Mesothelial cell of epicardium (in vitro differentiated cells): ENCODE results near the gene GPC3. TPM values are rescaled to one million over a fixed set of nuclear protein-coding genes. Genes with fewer than 3 reads are reported as not detected.

Source experiments
- DNase-seq, 2 experiments: peaks; one replicate each; pipeline ENCODE4 v3.0.0; 2021; ENCODE audit warnings: low spot score in 2 of 2; ENCODE audit not compliant: unreplicated experiment in 2 of 2
- H3K27ac Mint-ChIP-seq: 2 replicates; pipeline ENCODE4 v1.8.0; 2021; ENCODE audit warnings: mixed read lengths
- H3K27me3 Mint-ChIP-seq: 2 replicates; pipeline ENCODE4 v1.8.0; 2021; ENCODE audit warnings: low read depth, mixed read lengths
- H3K36me3 Mint-ChIP-seq: 2 replicates; pipeline ENCODE4 v1.8.0; 2021; ENCODE audit warnings: mixed read lengths
- H3K4me1 Mint-ChIP-seq: 2 replicates; pipeline ENCODE4 v1.8.0; 2021; ENCODE audit warnings: mixed read lengths
- H3K4me3 Mint-ChIP-seq: 2 replicates; pipeline ENCODE4 v1.8.0; 2021; ENCODE audit warnings: mild to moderate bottlenecking, moderate library complexity, mixed read lengths
- H3K9me3 Mint-ChIP-seq: 2 replicates; pipeline ENCODE4 v1.8.0; 2021; ENCODE audit warnings: mixed read lengths
- total RNA-seq: library from RNA; stranded (reverse); gene quantifications from 3 replicates; pipeline ENCODE4 v1.2.1, GENCODE V29; 2021
- TF ChIP-seq, protein P1 (sequence below): fragments of 200-600 bp; sonication (generic); IDR thresholded peaks from one replicate; pipeline ENCODE4 v1.5.0; 2021; ENCODE audit warnings: antibody characterized with exemption; ENCODE audit not compliant: unreplicated experiment

Gene GPC3
- total RNA-seq, 1 donor from 2014 or later = 864 TPM

DNA sequence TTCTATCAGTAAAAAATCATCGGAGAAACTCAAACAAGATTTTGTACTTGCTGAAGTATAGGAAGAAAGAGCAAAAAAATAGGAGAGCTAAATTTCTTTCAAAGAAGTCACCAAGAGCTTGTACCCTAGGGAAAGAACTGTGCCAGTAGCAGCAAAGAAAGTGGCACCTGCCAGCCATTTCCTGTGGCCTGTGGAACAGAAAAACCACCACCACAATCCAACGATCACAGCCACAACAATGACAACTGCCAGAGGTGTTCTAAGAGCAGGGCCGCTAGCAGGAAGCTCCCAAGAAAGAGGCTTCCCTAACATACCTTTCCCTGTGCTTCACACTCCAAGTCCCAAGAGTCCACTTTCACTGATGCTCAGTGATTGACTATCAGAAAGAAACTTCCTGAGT lies 304.0 kb downstream of the GPC3 start:
- H3K4me3 Mint-ChIP-seq = no peak overlapping the region
- no peak overlapping the region for H3K27ac Mint-ChIP-seq
- TF ChIP-seq, protein P1, sequence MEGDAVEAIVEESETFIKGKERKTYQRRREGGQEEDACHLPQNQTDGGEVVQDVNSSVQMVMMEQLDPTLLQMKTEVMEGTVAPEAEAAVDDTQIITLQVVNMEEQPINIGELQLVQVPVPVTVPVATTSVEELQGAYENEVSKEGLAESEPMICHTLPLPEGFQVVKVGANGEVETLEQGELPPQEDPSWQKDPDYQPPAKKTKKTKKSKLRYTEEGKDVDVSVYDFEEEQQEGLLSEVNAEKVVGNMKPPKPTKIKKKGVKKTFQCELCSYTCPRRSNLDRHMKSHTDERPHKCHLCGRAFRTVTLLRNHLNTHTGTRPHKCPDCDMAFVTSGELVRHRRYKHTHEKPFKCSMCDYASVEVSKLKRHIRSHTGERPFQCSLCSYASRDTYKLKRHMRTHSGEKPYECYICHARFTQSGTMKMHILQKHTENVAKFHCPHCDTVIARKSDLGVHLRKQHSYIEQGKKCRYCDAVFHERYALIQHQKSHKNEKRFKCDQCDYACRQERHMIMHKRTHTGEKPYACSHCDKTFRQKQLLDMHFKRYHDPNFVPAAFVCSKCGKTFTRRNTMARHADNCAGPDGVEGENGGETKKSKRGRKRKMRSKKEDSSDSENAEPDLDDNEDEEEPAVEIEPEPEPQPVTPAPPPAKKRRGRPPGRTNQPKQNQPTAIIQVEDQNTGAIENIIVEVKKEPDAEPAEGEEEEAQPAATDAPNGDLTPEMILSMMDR = no peak
- DNase-seq = no peak
- H3K36me3 Mint-ChIP-seq = peaks cover 11% of the 10 kb centered on the region
- no peaks in the 10 kb centered on the region for H3K27me3 Mint-ChIP-seq
- H3K9me3 Mint-ChIP-seq = no peaks in the 10 kb centered on the region
- H3K4me1 Mint-ChIP-seq = peaks cover 11% of the 10 kb centered on the region

DNA sequence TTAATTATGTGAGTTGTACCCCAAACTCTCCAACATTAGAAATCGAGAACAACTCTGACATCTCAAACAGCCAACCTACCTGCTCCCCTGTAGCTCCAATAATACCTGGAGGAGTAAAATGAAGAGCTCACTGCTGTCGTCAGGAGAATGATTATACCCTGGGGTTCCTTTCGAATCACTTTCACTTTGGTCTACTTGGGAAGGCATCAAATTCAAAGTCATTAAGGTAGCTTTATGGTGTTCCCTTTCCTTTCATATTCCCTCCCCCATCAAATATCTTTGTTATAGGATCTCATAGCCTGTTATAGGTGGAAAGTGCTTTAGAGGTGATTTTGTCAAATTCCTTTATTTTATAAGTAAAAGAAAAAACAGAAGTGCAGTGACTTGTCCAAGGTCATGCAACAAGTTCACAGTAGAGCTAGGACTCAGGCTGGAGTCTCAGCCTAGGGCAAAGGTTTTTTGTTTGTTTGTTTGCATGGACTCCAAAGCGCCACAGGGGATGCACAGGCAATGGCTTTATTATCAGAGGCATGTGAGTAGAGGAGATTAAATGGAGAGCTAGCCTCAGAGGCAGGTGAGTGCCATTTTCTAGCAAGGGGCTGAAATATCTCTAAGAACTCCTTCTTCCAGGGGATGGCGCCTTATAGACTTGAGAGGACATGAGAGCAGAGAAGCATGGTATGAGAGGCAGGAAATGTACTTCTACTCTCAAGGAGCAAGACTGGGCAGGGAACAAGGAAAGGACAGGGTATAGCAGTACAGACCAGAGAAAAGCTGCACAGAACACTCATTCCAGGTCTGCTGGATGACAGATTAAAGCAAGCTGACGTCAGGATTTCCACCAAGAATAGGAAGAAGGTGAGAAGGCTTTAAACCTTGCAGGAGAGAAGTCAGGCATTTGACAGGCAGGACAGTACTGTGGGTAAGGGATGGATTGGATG lies 308.0 kb downstream of the GPC3 start:
- H3K27me3 Mint-ChIP-seq = no peaks in the 10 kb centered on the region
- peaks cover 14% of the 10 kb centered on the region for H3K4me1 Mint-ChIP-seq
- DNase-seq = no peak
- TF ChIP-seq, protein P1 = no peak
- H3K4me3 Mint-ChIP-seq = no peak overlapping the region
- no peaks in the 10 kb centered on the region for H3K9me3 Mint-ChIP-seq
- peaks cover 10% of the 10 kb centered on the region for H3K36me3 Mint-ChIP-seq
- H3K27ac Mint-ChIP-seq = no peak overlapping the region

DNA sequence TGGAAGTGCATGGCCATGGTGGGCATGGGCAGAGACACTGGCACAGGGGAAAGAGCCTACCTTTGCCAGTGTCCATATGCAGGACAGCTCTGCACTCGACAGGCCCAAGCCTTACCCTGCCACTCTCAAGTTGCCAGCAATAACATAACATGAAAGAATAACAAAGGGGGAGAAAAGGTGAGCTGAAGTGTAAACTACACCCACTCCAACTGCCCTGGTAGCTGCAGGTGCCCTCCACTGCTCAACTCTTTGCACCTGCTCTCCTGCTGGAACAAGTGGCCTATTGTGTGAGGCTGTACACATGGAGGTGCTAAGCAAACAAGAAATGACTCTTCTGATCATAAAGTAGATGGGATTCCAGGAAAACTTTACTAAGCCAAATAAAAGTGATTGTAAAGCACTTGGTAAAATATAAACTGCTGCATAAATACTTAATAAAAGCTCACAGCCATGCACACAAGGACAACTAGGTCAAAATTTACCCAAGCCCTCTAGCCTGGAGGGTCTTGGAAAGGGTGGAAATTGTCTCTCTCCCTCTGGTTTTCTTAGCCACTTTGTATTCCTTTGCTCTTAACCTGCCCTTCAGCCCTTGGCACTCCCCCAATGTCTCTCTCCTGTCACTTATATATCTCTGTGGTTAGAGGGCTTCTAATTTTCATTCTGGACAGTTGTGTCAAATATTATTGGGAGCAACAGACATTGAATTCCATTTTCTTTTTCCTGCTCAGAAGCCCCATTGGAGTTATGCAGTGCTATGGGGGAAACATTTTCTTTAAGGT lies 308.9 kb downstream of the GPC3 start:
- no peak for DNase-seq
- Mint-ChIP-seq H3K36me3 (peaks cover 9% of the 10 kb centered on the region), H3K9me3 (no peaks in the 10 kb centered on the region), H3K27me3 (no peaks in the 10 kb centered on the region), H3K4me3 (no peak overlapping the region), H3K4me1 (peaks cover 20% of the 10 kb centered on the region), H3K27ac (no peak overlapping the region)
- TF ChIP-seq, protein P1 = no peak

DNA sequence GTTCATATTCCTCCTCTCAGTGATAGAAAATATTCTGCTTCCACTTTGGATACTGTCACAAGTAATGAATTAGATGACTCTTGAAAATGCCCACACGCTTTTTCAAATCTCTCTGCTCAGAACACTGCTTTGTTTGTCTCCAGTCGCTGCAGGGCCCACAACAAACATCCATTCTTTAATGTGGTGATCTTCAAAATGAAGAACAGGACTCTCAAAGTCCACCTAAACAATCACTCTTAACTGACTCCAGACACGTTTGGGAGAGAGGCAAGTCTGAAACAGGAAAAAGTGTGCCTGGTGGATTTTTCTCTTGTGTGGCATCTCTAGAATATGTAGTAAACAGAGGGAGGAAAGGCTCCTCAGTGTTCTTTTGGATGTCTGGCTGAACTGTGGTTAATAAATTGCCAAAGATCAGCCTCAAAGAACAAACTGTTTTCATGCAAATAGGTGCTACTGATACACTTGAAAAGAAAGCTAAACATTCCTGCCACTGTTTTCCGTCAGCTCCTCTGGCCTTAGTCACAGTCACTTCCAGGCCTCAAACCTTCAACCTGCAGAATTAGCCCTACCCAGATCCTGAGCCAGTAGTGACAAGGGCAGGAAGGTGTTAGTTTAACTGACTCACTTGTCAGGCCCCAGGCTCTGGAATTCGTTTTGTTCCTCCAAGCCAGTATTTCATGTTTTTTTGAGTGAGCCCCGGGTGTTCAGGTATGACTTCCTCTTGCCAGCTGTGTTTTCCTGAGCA lies 310.5 kb downstream of the GPC3 start:
- Mint-ChIP-seq H3K4me3 (no peak overlapping the region), H3K27ac (peak overlapping the region; percentile 5), H3K36me3 (peaks cover 6% of the 10 kb centered on the region), H3K27me3 (no peaks in the 10 kb centered on the region), H3K9me3 (no peaks in the 10 kb centered on the region), H3K4me1 (peaks cover 33% of the 10 kb centered on the region)
- DNase-seq = no peak
- TF ChIP-seq, protein P1 = no peak

DNA sequence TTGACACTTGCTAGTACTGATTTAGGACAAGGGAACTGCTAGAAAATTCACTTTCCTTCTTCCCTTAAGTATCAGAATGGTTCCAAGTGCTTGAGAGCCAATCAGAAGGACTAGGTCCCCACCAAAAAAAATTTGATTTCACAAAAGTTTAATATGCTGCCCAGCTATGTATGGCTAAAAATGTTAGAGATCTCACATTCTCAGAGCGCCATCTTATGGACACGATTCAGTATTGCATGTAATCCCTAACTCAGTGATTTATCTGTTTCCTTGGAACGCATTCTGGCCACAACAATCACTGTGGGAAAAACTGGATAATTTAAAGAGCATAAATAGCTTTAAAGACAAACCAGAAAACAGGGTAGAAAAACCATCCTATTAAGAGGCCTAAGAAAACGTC lies 315.0 kb downstream of the GPC3 start:
- Mint-ChIP-seq H3K4me1 (peaks cover 38% of the 10 kb centered on the region), H3K9me3 (no peaks in the 10 kb centered on the region)

More for the DNA sequence above, 315.0 kb downstream of the GPC3 start:
- Mint-ChIP-seq H3K27me3 (no peaks in the 10 kb centered on the region), H3K27ac (peak overlapping the region; percentile 60), H3K36me3 (peaks cover 9% of the 10 kb centered on the region), H3K4me3 (no peak overlapping the region)
- DNase-seq = no peak
- TF ChIP-seq, protein P1 = peak; percentile 91
